HEK293 (cell line): ENCODE data around the gene POMP.

Experiments used
- CTCF ChIA-PET: fragments of 350-600 bp; formaldehyde crosslinking; extraction: SDS; loops from one replicate; lab custom pipeline; 2021; ENCODE audit warnings: antibody characterized with exemption; lab: Yijun Ruan, JAX
- POLR2A ChIA-PET: fragments of 300-600 bp; formaldehyde crosslinking; extraction: SDS; loops from one replicate; lab custom pipeline; 2020; ENCODE audit warnings: antibody characterized with exemption, inconsistent platforms; lab: Yijun Ruan, JAX
- H3K27ac ChIP-seq: fragments of 200-500 bp; sonication (Bioruptor generic); 2 replicates; pipeline ENCODE4 v1.5.1; 2014; ENCODE audit warnings: low read depth, low read length, control low read depth, inconsistent platforms; ENCODE audit errors: extremely low read depth
- H3K36me3 ChIP-seq, 2 experiments: fragments of 200-500 bp in 1 of 2; sonication (Bioruptor generic) in 1 of 2; 1 replicate in 1 of 2; 2 replicates in 1 of 2; pipeline ENCODE4 v1.5.1; 2014 to 2017; ENCODE audit warnings: inconsistent platforms in 2 of 2, low read length in 2 of 2; ENCODE audit not compliant: control insufficient read depth in 2 of 2, insufficient read depth in 1 of 2
- H3K4me1 ChIP-seq: fragments of 200-500 bp; sonication (Bioruptor generic); 2 replicates; pipeline ENCODE4 v1.5.1; 2014; ENCODE audit warnings: mild to moderate bottlenecking, low read length, inconsistent platforms; ENCODE audit not compliant: control insufficient read depth, insufficient read depth
- H3K4me3 ChIP-seq: 2 replicates; pipeline ENCODE4 v1.5.1; 2011; ENCODE audit warnings: low read depth, mild to moderate bottlenecking, control low read depth, low read length, moderate library complexity
- H3K9me3 ChIP-seq: fragments of 200-500 bp; sonication (Bioruptor generic); 2 replicates; pipeline ENCODE4 v1.5.1; 2014; ENCODE audit warnings: low read depth, low read length, inconsistent platforms; ENCODE audit not compliant: control insufficient read depth, insufficient read depth
- HOXC10 ChIP-seq: sonication (generic); formaldehyde crosslinking; IDR thresholded peaks from 2 replicates; pipeline ENCODE4 v1.8.1; 2023; ENCODE audit warnings: mild to moderate bottlenecking, missing genetic modification reagents
- KLF1 ChIP-seq: fragments of 450-650 bp; formaldehyde crosslinking; IDR thresholded peaks from 2 replicates; pipeline ENCODE4 v1.5.1; 2016; ENCODE audit warnings: missing biosample characterization, missing genetic modification characterization
- MYNN ChIP-seq: fragments of 450-650 bp; formaldehyde crosslinking; IDR thresholded peaks from 2 replicates; pipeline ENCODE4 v1.5.1; 2016; ENCODE audit warnings: missing biosample characterization, missing genetic modification characterization, borderline replicate concordance
- SALL2 ChIP-seq: fragments of 450-650 bp; formaldehyde crosslinking; IDR thresholded peaks from 2 replicates; pipeline ENCODE4 v1.5.0; 2017; ENCODE audit warnings: missing biosample characterization, mild to moderate bottlenecking, missing genetic modification characterization, borderline replicate concordance
- YY1 ChIP-seq: fragments of 450-650 bp; formaldehyde crosslinking; IDR thresholded peaks from 2 replicates; pipeline ENCODE4 v1.5.1; 2018; ENCODE audit warnings: missing biosample characterization, missing genetic modification characterization
- YY2 ChIP-seq: fragments of 450-650 bp; formaldehyde crosslinking; IDR thresholded peaks from 2 replicates; pipeline ENCODE4 v1.5.1; 2016; ENCODE audit warnings: missing biosample characterization, missing genetic modification characterization
- ZBTB7A ChIP-seq: fragments of 450-650 bp; formaldehyde crosslinking; IDR thresholded peaks from 2 replicates; pipeline ENCODE4 v1.5.1; 2016; ENCODE audit warnings: low read depth, missing biosample characterization, missing genetic modification characterization
- ZEB2 ChIP-seq: fragments of 450-650 bp; formaldehyde crosslinking; IDR thresholded peaks from 2 replicates; pipeline ENCODE4 v1.5.1; 2016; ENCODE audit warnings: missing biosample characterization, missing genetic modification characterization
- ZIC2 ChIP-seq: fragments of 450-650 bp; formaldehyde crosslinking; IDR thresholded peaks from 2 replicates; pipeline ENCODE4 v1.5.1; 2016; ENCODE audit warnings: missing biosample characterization, missing genetic modification characterization
- ZNF121 ChIP-seq: fragments of 450-650 bp; formaldehyde crosslinking; IDR thresholded peaks from 2 replicates; pipeline ENCODE4 v1.5.1; 2016; ENCODE audit warnings: missing biosample characterization, missing genetic modification characterization
- ZNF132 ChIP-seq: fragments of 450-650 bp; formaldehyde crosslinking; IDR thresholded peaks from 2 replicates; pipeline ENCODE4 v1.5.1; 2017; ENCODE audit warnings: missing biosample characterization, missing genetic modification characterization, borderline replicate concordance
- ZNF140 ChIP-seq: fragments of 450-650 bp; formaldehyde crosslinking; IDR thresholded peaks from 2 replicates; pipeline ENCODE4 v1.5.1; 2016; ENCODE audit warnings: missing biosample characterization, missing genetic modification characterization
- ZNF184 ChIP-seq: fragments of 450-650 bp; IDR thresholded peaks from 2 replicates; pipeline ENCODE4 v1.5.1; 2018; ENCODE audit warnings: missing biosample characterization, mild to moderate bottlenecking, missing genetic modification characterization
- ZNF19 ChIP-seq: fragments of 450-650 bp; formaldehyde crosslinking; IDR thresholded peaks from 2 replicates; pipeline ENCODE4; 2016; ENCODE audit warnings: missing biosample characterization, missing genetic modification characterization, low read depth
- ZNF311 ChIP-seq: fragments of 450-650 bp; formaldehyde crosslinking; IDR thresholded peaks from 2 replicates; pipeline ENCODE4 v1.5.1; 2017; ENCODE audit warnings: missing biosample characterization, missing genetic modification characterization, borderline replicate concordance
- ZNF394 ChIP-seq: fragments of 450-650 bp; formaldehyde crosslinking; IDR thresholded peaks from 2 replicates; pipeline ENCODE4 v1.5.1; 2016; ENCODE audit warnings: missing biosample characterization, missing genetic modification characterization, mild to moderate bottlenecking, moderate library complexity, borderline replicate concordance
- ZNF416 ChIP-seq: fragments of 450-650 bp; formaldehyde crosslinking; IDR thresholded peaks from 2 replicates; pipeline ENCODE4 v1.5.1; 2016; ENCODE audit warnings: missing biosample characterization, missing genetic modification characterization
- ZNF501 ChIP-seq: fragments of 450-650 bp; formaldehyde crosslinking; IDR thresholded peaks from 2 replicates; pipeline ENCODE4 v1.5.1; 2016; ENCODE audit warnings: missing biosample characterization, missing genetic modification characterization
- ZNF585B ChIP-seq: fragments of 450-650 bp; formaldehyde crosslinking; IDR thresholded peaks from 2 replicates; pipeline ENCODE4 v1.5.1; 2016; ENCODE audit warnings: missing biosample characterization, missing genetic modification characterization
- ZNF626 ChIP-seq: fragments of 450-650 bp; sonication (Bioruptor Pico); formaldehyde crosslinking; IDR thresholded peaks from 2 replicates; pipeline ENCODE4 v1.5.1; 2018; ENCODE audit warnings: missing biosample characterization, missing genetic modification characterization, inconsistent platforms
- ZNF670 ChIP-seq: fragments of 450-650 bp; formaldehyde crosslinking; IDR thresholded peaks from 2 replicates; pipeline ENCODE4 v1.5.1; 2016; ENCODE audit warnings: missing biosample characterization, missing genetic modification characterization, low read depth
- ZNF785 ChIP-seq: fragments of 450-650 bp; formaldehyde crosslinking; IDR thresholded peaks from 2 replicates; pipeline ENCODE4 v1.5.1; 2016; ENCODE audit warnings: missing biosample characterization, missing genetic modification characterization
- ZNF792 ChIP-seq: fragments of 450-650 bp; formaldehyde crosslinking; IDR thresholded peaks from 2 replicates; pipeline ENCODE4 v1.5.1; 2016; ENCODE audit warnings: missing biosample characterization, missing genetic modification characterization
- ZNF843 ChIP-seq: fragments of 450-650 bp; formaldehyde crosslinking; IDR thresholded peaks from 2 replicates; pipeline ENCODE4 v1.5.1; 2016; ENCODE audit warnings: missing biosample characterization, missing genetic modification characterization
- ZSCAN16 ChIP-seq: fragments of 450-650 bp; formaldehyde crosslinking; IDR thresholded peaks from 2 replicates; pipeline ENCODE4 v1.5.1; 2016; ENCODE audit warnings: missing biosample characterization, missing genetic modification characterization
- TF ChIP-seq, protein P1 (sequence below): fragments of 450-650 bp; formaldehyde crosslinking; IDR thresholded peaks from 2 replicates; pipeline ENCODE4 v1.5.1; 2016; ENCODE audit warnings: missing biosample characterization, missing genetic modification characterization
- TF ChIP-seq, protein P2 (sequence below): fragments of 450-650 bp; formaldehyde crosslinking; IDR thresholded peaks from 2 replicates; pipeline ENCODE4 v1.5.1; 2016; ENCODE audit warnings: missing biosample characterization, missing genetic modification characterization
- TF ChIP-seq, protein P3 (sequence below): fragments of 450-650 bp; formaldehyde crosslinking; IDR thresholded peaks from 2 replicates; pipeline ENCODE4 v1.5.1; 2016; ENCODE audit warnings: missing biosample characterization, missing genetic modification characterization

Gene POMP

DNA sequence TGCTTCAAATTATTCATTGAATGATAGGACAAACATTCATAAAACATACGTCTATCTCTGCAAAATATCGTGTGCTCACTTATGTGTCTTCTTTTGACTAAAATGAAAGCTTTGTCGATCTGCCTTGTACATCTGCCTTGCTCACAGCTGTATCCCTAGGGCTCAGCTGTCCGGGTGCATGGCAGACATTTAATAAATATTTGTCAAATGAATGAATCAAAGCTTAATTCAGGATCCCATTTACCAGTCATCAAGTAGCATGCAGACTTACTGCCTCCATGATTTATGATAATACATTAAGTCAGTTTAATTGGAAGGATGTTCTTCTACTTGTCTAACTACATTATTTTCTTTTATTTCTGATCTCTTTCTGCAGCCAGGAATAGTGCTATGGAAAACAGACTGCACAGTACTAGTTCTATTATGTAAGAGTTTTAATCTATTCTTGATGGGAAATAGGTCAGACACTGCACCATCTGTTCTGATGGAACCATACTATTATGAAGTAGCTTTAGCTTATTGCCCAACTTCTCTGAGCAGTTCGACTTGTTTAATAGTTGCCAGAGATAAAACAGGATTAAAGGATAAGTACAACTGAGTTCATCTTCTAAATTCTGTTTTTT lies 46.6 kb downstream of the POMP start:
- H3K36me3 ChIP-seq: peaks cover 0 to 19% of the 10 kb centered on the region in 2 experiments; a peak in 1 of 3 replicates
- H3K27ac ChIP-seq: no peak overlapping the region
- CTCF ChIA-PET: interaction anchor here (0.7 kb wide), 1 partner anchor 19 kb away, joined by 4 read pairs; no protein-coding TSS in a partner anchor
- TF ChIP-seq YY1 (no peak), ZNF140 (tag by site-specific recombination) (no peak), HOXC10 (CRISPR knock-in tag) (no peak), ZNF184 (tag by site-specific recombination) (no peak), ZNF501 (tag by site-specific recombination) (no peak), YY2 (tag by site-specific recombination) (no peak), ZNF626 (tag by site-specific recombination) (no peak), ZSCAN16 (tag by site-specific recombination) (no peak), ZNF121 (tag by site-specific recombination) (no peak), ZNF670 (tag by site-specific recombination) (no peak), ZNF585B (tag by site-specific recombination) (no peak), ZNF394 (tag by site-specific recombination) (no peak)
- TF ChIP-seq, protein P1, sequence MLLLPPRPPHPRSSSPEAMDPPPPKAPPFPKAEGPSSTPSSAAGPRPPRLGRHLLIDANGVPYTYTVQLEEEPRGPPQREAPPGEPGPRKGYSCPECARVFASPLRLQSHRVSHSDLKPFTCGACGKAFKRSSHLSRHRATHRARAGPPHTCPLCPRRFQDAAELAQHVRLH (tag by site-specific recombination): no peak
- TF ChIP-seq, protein P2, sequence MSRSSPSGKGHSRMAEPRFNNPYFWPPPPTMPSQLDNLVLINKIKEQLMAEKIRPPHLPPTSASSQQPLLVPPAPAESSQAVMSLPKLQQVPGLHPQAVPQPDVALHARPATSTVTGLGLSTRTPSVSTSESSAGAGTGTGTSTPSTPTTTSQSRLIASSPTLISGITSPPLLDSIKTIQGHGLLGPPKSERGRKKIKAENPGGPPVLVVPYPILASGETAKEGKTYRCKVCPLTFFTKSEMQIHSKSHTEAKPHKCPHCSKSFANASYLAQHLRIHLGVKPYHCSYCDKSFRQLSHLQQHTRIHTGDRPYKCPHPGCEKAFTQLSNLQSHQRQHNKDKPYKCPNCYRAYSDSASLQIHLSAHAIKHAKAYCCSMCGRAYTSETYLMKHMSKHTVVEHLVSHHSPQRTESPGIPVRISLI: no peak
- POLR2A ChIA-PET: no interaction called here
- H3K4me1 ChIP-seq: no peaks in the 10 kb centered on the region
- no peak overlapping the region for H3K4me3 ChIP-seq
- H3K9me3 ChIP-seq: no peaks in the 10 kb centered on the region

DNA sequence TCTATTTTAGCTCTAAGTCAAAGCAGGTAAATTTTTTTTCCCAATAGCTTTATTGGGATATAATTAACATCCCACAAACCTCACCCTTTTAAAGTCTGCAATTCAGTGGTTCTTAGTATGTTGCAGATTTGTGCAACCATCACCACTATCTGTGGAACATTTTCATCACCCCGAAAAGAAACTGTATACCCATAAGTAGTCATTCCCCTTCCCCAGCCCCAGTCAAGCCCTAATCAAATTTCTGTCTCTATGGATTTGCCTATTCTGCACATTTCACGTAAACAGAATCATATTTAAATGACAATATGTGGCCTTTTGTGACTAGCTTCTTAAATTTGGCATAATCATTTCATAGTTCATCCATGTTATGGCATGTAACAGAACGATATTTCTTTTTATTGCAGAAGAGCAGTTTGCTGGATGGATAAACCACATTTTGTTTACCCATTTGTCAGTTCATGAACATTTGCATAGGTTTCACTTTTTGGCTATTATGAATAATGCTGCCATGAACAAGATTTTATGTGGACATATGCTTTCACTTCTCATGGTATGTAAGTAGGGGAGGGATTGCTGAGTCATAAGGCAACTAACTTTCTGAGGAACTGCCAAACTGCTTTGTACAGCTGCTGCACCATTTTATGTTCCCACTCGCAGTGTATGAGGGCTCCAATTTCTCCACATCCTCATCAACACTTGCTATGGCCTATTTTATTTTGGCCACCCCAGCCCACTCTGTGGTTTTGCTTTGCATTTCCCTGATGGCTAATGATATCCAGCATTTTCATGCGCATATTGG lies 48.9 kb downstream of the POMP start:
- CTCF ChIA-PET: no interaction called here

DNA sequence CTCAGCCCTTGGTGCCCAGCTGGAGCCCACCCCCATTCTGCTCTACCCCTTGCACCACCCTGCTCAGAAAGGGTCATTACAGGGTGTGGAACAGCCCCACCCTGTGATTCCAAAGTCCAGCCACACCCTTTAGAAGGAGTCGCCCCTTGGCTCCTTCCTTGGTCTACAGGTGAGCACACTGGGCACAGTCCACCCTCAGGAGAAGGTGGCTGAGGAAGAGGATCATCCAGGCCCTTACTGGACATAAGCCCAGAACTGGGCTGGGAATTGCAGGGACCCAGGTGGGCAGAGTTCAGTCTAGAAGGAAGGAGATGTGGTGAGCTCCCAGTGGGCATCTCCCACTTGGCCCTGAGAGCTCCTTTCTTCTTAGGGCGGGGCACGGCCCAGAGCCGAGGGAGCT lies 51.2 kb downstream of the POMP start:
- CTCF ChIA-PET: no interaction called here
- POLR2A ChIA-PET: no interaction called here

More for the DNA sequence above, 48.9 kb downstream of the POMP start:
- peaks cover 0 to 8% of the 10 kb centered on the region in 2 experiments; a peak in 1 of 3 replicates for H3K36me3 ChIP-seq
- no peak overlapping the region for H3K4me3 ChIP-seq
- H3K9me3 ChIP-seq: no peaks in the 10 kb centered on the region
- POLR2A ChIA-PET: no interaction called here
- no peak overlapping the region for H3K27ac ChIP-seq
- H3K4me1 ChIP-seq: no peaks in the 10 kb centered on the region
- TF ChIP-seq ZNF843 (tag by site-specific recombination) (no peak), ZNF416 (tag by site-specific recombination) (no peak), ZNF792 (tag by site-specific recombination) (no peak), ZNF585B (tag by site-specific recombination) (no peak), ZIC2 (no peak), ZNF311 (no peak)

More for the DNA sequence above, 51.2 kb downstream of the POMP start:
- Histone ChIP-seq H3K36me3 (peaks cover 0 to 7% of the 10 kb centered on the region in 2 experiments; a peak in 1 of 3 replicates), H3K4me1 (no peaks in the 10 kb centered on the region), H3K4me3 (no peak overlapping the region), H3K27ac (no peak overlapping the region), H3K9me3 (no peaks in the 10 kb centered on the region)
- TF ChIP-seq MYNN (no peak), ZNF132 (tag by site-specific recombination) (no peak), SALL2 (no peak), ZNF785 (tag by site-specific recombination) (no peak), ZNF19 (tag by site-specific recombination) (no peak), KLF1 (tag by site-specific recombination) (peak; percentile 90), ZEB2 (tag by site-specific recombination) (no peak), ZBTB7A (tag by site-specific recombination) (no peak)
- TF ChIP-seq, protein P3, sequence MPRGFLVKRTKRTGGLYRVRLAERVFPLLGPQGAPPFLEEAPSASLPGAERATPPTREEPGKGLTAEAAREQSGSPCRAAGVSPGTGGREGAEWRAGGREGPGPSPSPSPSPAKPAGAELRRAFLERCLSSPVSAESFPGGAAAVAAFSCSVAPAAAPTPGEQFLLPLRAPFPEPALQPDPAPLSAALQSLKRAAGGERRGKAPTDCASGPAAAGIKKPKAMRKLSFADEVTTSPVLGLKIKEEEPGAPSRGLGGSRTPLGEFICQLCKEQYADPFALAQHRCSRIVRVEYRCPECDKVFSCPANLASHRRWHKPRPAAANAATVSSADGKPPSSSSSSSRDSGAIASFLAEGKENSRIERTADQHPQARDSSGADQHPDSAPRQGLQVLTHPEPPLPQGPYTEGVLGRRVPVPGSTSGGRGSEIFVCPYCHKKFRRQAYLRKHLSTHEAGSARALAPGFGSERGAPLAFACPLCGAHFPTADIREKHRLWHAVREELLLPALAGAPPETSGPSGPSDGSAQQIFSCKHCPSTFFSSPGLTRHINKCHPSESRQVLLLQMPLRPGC (tag by site-specific recombination): no peak
